Brain pericyte (primary cell): ENCODE data around the gene TANGO2.

Experiments
- DNase-seq: peaks from one replicate; pipeline ENCODE4 v3.0.0-alpha.2; 2012; ENCODE audit warnings: low read depth, low spot score

The TANGO2 gene

DNA sequence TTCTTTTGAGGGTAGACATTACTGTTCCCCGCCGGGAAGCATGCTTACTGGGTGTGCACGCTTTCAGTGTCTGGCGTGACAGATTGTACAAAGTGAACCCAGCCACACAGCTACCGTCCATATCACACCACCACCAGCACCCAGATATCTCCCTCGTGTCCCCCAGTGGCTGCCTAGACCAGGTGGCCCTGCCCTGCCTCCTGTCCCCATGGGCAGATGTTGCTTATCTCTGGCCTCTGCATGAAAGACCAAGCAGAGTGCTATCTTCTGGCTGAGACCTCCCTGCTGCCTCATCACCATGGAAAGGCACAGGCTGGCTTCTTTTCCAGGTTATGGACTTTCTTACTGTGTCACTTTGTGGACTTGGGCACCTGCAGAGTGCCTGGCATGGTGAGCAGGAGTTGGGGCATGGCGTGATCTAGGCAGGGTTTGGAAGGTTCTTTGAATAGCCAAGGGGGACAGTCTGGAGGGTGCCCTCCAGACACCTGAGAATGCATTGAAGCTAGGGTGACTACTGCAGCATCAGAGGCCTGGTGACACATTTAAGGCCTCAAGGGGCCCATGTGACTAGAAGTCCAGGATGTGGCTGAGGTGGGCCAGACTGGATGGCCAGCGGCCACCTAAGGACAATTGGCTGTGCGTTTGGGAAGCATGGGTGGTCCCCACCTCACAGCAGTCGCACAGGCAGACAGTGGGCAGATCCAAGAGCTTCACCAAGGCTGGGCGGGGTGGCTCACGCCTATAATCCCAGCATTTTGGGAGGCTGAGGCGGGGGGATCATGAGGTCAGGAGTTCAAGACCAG lies 4.7 kb downstream of the TANGO2 start:
- no peak for DNase-seq

DNA sequence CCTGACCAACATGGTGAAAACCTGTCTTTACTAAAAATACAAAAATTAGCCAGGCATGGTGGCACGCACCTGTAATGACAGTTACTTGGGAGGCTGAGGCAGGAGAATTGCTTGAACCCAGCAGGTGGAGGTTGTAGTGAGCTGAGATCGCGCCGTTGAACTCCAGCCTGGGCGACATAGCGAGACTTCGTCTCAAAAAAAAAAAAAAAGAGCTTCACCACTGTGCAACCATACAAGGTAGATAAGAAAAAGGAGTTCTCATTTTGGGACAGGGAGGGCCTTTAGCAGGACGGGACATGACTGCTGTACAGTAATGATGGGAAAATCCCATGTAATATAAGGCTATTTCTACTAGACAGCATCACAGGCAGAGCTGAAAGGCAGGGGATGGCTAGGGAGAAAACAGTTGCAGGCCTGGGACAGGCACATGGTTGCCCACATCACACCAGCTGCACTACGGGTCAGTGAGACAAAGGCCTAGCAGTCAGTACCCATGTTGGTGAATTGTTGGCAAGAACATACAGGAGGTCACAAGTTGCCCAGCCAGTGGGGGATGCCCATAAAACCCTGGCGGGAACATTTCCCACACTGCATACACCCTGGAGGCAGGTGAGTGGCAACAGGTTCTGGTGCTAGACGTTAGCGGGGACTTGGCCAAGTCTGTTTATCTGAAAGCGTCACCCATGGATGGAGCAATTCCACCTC lies 5.4 kb downstream of the TANGO2 start:
- DNase-seq = no peak

DNA sequence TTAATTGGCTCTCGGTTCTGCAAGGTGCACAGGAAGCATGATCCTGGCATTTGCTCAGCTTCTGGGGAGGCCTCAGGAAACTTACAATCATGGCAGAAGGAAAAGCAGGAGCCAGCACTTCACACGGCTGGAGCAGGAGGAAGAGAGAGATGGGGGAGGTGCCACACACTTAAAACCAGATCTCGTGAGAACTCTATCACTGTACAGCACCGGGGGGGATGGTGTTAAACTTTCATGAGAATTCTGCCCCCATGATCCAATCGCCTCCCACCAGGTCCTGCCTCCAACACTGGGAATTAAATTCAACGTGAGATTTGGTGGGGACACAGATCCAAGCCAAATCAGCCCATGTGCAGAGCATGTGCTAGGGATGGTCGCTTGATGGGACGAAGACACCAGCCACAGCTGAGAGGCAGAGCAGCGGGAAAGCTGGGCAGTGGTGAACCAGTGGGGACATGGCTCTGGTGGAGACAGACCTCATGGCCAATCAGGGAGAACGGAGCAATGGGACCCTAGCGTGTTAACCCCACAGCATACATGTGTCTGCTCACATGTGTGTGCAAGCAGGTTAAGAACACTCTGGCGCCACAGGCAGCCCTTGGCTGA lies 6.2 kb downstream of the TANGO2 start:
- no peak for DNase-seq

DNA sequence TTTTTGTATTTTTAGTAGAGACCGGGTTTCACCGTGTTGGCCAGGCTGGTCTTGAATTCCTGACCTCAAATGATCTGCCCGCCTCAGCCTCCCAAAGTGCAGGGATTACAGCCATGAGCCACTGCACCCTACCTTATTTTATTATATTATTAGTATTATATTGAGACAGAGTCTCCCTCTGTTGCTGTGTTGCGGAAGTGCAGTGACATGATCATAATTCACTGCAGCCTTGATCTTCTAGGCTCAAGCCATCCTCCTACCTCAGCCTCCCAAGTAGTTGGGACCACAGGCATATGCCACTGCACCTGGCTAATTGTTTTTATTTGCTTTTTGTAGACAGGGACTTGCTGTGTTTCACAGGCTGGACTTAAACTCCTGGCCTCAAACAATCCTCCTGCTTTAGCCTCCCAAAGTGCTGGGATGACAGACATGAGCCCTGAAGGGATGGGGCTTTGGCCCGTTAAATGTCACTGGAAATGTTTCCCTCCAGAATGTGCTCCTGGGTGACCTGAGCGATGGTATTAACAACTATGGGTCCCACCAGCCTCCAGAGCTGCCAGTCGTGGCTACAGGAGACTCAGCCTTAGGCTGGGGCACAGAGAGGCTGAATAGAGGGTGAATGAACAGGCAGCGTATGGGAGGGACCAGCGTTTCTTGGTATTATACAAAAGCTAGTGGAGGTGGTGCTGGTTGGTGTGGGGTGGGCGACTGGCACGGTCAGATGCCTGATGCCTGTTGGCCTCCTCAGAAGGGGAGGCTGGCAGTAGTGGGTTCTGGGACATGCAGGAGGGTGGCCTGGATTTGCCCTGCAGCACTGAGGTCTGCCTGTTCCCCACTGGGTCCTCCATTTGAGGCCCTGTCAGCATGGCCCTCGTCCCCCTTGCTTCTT lies 7.3 kb downstream of the TANGO2 start:
- DNase-seq = no peak

DNA sequence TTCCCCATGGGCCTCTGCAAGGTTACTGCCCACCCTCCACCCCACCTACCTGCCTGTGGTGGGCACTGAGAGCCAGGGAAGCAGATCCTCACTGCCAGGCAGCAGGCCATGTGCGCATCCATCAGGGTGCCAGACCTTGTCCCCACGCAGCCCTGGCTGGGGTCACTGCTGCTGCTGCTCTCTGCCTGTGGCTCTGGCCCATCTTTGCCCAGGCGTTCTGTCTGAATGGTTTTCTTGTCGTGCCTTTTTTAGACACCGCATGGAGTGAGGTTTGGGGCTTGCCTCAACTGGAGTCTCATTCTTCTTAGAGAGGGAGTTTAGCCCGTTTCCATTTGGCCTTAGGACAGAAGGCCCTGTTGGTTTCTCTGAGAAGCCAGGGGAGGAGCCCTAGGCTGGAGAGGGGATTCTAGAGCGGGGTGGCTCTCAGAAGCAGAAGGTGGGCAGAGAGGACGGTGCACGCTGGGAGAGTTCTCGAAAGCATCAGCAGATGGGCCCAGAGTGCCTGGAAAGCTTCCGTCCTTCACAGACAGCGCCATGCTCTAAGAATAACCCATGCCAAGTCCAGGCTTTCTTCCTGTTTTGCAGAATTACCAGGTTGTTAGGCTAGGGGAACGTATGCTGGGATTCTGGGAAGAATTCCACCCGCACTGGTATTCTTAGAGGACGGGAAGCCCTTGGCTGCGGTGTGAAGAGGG lies 8.1 kb downstream of the TANGO2 start:
- no peak for DNase-seq

DNA sequence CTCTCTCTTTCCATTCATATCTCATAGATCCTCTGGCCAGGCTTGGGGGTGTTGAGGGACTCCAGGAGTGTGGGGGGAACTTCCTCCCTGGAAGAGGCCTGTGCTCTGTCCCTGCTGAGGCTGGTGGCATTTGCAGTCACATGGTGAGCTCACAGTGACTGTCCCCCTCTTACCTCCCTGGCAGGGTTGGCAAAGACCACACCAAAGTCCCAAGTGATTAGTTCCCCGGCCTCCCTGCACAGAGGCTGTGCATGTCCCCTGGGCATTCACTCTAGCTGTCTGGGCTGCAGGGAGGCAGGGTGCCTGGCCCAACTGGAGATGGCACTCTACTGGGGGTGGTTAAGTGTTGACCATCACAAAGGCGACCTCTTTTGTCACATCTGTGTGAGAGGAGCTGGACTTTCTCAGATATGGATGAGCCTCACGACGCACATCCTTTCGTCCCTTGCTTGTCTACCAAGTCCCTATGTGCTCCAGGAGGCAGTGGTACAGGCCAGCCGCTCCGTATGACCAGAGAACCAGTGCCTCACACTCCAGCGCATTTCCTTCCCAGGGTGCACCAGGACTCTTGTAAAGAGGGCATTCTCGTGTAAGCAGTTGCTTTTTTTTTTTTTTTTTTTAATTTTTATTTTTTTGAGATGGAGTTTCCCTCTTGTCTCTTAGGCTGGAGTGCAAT lies 8.8 kb downstream of the TANGO2 start:
- DNase-seq = no peak

DNA sequence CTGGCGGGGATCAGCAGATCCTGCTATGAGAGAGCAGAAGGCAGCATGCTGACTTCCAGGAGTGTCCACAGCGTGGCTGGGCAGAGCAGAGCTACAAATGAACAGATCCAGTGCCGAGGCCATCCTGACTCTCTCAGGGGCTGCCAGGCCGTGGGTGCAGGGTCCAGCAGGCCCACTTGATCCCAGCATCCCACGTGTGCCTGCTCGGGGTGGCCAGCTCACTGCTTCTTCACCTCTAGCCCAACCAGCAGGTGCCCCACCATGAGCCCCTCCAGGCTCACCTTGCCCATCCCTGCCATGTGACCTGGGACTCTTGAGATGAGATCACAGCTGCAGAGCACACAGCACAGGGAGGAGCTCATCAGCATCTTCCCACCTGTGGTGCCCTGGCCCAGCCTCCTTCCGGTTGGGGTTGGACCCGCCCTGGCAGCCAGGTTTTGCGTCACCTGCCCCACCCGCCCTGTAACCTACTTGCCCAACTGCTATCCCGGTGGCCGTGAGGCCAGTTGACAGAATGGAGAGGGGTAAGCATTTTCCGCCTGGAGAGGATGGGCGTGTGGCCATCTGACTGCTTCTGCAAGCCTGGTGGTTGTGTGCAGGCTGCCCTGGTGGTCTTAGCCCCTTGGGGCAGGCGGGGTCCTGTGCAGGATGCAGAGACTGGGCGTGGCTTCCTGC lies 11.0 kb downstream of the TANGO2 start:
- DNase-seq = no peak

DNA sequence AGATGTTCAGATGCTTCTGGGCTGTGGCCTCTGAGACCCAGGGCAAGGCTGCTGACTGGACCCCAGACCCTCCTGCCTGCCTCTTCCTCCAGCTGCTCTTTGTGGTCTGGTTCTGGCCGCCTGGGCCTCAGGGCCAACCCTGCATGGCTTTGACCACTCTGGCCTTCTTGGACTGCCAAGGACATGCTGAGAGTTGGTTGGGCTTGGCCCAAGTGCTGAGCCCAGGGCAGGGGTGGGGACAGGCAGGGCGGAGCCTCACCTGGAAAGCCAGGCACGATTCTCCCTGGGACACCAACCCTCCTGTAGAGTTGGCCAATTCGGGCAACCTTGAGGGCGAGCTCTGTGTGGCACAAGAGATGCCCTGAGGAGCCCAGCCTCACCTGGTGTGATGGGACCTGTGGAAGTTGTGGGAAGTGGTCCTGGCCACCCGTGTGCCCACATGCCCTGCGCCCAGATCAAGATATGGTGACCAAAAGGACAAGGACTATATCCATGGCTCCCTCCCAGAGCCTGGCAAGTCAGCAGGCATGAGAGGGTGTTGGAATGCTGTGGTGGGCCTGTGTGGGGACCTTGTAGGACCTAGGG lies 11.6 kb downstream of the TANGO2 start:
- no peak for DNase-seq

DNA sequence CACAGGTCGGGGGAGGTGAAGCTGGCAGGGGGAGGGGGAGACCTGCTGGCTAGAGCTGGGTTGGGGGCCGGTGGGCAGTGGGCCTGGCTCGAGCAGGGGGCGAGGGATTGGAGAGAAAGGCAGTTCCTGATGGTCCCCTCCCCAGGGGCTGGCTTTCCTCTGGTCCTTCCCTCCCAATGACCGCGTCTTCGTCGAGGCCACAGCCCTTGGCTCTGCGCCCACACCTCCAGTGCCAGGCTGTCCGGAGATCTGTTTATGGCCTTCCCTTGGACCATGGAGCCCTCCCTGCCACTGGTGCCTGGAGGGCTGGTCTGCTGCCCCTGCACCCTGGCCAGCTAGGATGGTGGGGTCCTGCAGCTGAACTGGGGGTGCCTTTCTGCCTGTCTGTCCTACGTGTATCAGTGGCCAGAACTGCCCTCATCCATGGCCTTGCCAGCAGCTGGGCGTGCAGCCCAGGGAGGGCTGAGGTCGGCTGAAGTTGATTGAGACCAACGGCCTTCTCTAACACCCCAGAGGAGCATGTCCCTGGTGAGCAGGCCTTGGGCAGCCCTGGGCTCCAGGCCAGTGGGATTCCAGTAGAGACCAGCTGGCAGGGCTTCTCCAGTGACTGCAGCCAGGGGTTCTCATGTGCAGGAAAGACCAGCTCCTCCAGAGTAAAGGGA lies 12.3 kb downstream of the TANGO2 start:
- DNase-seq = no peak

DNA sequence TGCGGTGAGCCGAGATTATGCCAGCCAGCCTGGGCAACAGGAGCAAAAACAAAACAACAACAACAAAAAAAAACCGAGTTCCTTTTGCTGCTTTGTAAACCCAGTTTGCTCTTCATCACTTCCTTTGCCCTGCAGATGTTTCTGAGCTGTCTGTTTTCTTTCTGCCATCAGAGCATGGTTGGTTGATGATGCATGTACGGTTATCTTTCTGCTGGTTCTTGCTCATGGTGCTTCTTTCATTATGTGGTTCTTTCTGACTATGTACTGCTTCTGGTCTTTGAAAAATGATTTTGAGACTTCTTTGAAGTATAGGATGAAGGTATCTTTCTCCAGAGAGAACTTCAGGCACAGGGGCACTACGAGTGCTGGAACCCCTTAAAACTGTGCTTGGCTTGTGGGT lies 13.2 kb downstream of the TANGO2 start:
- DNase-seq = no peak

DNA sequence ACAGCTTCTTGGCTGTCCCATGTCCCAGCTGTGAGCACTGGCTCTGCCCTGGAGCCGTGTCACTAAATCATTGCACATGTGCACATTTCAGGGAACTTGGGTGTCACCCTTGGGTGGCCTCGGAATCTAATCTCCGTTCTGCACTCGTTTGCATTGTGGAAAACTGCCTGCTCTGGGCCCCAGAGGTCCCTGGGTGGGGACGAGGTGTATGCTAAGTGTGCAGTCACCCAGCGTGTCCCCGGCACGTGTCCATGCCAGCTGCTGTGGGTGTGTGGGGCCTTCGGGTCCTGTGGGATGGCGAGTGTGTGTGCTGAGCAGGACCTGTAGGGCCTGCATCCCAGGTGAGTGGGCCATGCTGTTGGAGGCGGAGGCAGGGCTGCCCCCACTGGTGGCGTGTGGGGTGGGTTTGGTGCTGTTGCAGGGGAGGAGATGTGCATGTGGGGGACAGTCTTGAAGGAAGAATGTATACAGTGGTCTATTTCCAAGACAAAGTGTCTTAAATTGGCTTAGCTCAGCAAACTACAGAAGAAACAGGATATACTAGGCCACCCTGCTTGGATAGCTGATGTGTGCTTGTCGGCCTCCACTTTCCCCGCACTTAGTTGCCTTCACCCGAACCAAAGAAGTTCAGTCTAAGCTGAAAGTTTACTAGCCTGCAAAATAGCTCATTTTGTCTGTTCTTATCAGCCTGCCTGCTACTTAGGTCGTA lies 14.6 kb downstream of the TANGO2 start:
- no peak for DNase-seq

DNA sequence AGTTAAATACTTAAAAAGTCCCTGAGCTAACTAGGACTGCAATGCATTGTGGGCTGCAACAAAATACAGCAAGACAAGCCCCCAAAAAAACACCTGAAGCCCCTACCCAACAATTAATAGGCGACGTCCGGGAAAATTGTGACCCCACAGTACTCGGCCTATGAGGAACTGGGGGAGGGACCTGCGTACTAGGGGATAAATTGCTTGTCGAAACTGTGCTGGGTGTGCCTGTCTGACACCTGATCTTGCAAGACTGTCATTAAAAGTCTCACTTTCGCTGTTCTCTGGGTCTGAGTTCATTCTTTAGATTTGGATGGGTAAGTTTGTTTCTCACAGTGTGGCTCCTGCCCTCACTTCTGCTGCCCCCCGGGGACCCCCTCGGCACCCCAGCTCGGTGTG lies 15.2 kb downstream of the TANGO2 start:
- DNase-seq = no peak

DNA sequence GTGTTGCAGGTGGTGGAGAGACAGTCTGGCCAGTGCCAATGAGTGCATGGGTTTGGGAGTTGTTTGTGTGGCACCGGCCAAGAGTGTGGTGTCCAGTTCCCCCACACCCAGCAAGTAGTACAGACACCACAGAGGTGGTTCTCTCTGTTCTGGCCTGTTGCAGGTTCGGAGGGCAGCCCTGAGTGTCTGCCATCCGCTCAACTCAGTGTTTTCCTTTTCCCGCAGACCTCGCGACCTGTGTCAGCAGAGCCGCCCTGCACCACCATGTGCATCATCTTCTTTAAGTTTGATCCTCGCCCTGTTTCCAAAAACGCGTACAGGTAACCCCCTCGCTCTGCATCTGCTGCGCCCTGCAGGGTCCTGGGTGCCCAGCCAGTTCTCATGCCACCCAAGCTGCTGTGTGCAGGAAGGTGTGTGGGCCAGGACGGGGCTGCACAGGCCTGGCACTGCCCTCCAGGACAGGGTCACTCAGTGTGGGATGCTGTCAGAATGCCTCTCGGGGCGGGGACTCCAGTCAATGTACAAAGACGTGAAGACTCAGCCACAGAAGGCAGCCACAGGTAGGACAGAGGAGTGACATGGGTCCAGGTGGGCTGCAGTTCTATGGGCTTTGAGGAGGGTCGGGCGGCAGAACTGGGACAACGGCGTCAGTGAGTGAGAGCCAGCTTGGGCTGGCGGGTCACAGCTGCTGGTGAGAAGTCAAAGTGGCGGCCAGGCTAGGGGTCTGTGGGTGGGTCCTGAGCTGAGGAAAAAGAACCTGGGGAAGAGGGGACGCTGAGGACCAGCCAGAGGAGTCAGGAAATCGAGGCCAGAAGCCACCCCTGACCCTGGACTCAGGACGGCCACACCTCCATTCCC lies 15.9 kb downstream of the TANGO2 start:
- no peak for DNase-seq

DNA sequence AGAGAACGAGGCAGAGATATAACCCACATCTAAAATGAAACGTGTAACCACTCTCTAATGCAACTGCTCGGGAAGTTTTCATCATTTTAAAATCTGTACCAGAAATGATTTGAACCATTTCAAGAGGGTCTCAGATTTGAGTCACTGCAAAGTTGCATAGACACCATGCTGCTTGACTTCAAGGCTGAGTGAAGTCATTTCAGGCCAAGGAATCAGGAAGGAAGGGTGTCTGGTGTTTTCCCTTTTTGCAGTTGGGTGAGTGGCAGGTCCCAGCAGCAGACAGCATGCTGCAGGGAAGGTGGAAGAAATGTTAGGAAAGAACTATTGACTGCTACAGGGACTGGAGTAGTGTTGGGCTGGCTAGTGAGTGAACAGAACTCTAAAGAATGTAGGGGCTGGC lies 16.5 kb downstream of the TANGO2 start:
- DNase-seq = no peak

DNA sequence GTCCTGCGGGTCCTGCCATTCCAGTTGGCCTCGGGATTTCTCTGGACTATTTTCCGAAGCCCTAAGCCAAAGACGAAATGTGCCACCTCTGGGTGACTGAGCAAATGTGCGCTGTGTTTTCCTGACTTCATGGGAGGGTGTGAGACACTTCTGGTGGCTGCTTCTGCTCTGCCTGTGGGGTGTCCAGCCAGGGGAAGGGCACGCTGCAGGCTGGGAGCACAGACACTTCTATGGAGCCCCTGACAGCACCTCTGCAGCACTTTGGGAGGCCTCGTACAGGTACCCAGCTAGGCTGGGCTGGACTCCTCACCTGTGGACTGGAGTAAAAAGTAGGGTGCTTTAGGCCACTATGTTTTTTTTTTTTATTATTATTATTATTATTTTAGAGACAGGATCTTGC lies 17.7 kb downstream of the TANGO2 start:
- no peak for DNase-seq

DNA sequence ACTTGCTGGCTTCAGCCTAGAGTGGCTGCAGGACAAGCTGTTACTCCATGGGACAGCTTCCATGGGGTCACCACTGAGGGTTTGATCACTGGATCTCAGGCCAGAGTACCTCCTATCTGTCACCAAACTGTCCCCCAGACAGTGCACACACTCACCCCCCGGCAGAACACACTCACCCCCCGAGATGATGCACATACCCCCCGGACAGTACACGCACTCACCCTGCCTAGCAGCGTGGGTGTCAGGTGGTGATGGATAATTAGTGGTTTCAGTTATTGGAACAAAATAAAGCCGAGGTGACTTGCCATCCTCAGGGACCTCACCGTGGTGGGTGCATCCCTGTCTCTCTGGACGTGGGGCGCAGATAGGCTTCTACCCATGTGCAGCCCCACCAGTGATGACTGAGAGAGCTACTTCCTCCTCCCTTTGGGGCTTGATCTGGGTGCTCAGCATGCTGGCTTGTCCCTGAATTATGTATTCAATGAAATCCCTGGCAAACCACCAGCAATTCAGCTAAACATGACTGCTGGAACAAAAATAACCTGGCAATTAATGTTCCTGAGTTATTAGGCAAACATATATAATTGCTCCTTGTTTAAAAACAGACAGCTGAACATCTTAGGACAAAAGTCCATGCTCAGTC lies 18.9 kb downstream of the TANGO2 start:
- no peak for DNase-seq
